A673 (cell line): ENCODE results near the gene MYRF. TPM values are rescaled to one million over a fixed set of nuclear protein-coding genes. Genes with fewer than 3 reads are reported as not detected.

ENCODE experiments used
- BruUV-seq: library from RNA; stranded (reverse); fragments of 400-500 nt; replicated peaks from 2 replicates; lab custom pipeline; 2021; lab: Mats Ljungman, UMichigan
- CTCF ChIA-PET: fragments of 300-600 bp; sonication (Branson Sonifier 250); formaldehyde crosslinking; loops from one replicate; lab custom pipeline; 2022; ENCODE audit warnings: antibody characterized with exemption; lab: Charles Lee
- POLR2A ChIA-PET: fragments of 300-600 bp; sonication (Branson Sonifier 250); formaldehyde crosslinking; loops from one replicate; lab custom pipeline; 2022; ENCODE audit warnings: antibody characterized with exemption; ENCODE audit not compliant: low non-redundant PET; lab: Charles Lee
- DNase-seq: peaks from one replicate; pipeline ENCODE4 v3.0.0-alpha.2; 2015; ENCODE audit warnings: low spot score
- H3K27ac ChIP-seq: fragments of 200-600 bp; sonication (generic); 2 replicates; pipeline ENCODE4 v1.5.1; 2016; ENCODE audit warnings: mixed run types, low read depth, mild to moderate bottlenecking, mixed read lengths, antibody characterized with exemption, low read length; ENCODE audit not compliant: poor library complexity, severe bottlenecking
- H3K27me3 ChIP-seq: fragments of 200-600 bp; sonication (generic); replicated peaks from 2 replicates; pipeline ENCODE4 v1.6.1; 2017; ENCODE audit warnings: mixed run types, low read depth, mild to moderate bottlenecking, mixed read lengths, antibody characterized with exemption, low read length; ENCODE audit not compliant: insufficient read depth, poor library complexity
- H3K36me3 ChIP-seq: fragments of 200-600 bp; sonication (generic); 2 replicates; pipeline ENCODE4 v1.6.1; 2016; ENCODE audit warnings: mixed run types, mild to moderate bottlenecking, mixed read lengths, antibody characterized with exemption, low read length; ENCODE audit not compliant: insufficient read depth, poor library complexity, severe bottlenecking
- H3K4me1 ChIP-seq: fragments of 200-600 bp; sonication (generic); 2 replicates; pipeline ENCODE4 v1.6.1; 2017; ENCODE audit warnings: mixed run types, mild to moderate bottlenecking, mixed read lengths, antibody characterized with exemption, low read length; ENCODE audit not compliant: insufficient read depth, poor library complexity, severe bottlenecking
- H3K4me3 ChIP-seq: fragments of 200-600 bp; sonication (generic); 2 replicates; pipeline ENCODE4 v1.5.1; 2016; ENCODE audit warnings: low read depth, mixed run types, mild to moderate bottlenecking, mixed read lengths, low read length; ENCODE audit not compliant: poor library complexity, severe bottlenecking
- H3K9me3 ChIP-seq: fragments of 200-600 bp; sonication (generic); 2 replicates; pipeline ENCODE4 v1.6.1; 2016; ENCODE audit warnings: mixed run types, low read depth, mild to moderate bottlenecking, mixed read lengths, antibody characterized with exemption, low read length; ENCODE audit not compliant: poor library complexity, severe bottlenecking
- EZH2 ChIP-seq: fragments of 200-600 bp; sonication (generic); IDR thresholded peaks from 2 replicates; pipeline ENCODE4 v1.6.1; 2017; ENCODE audit warnings: borderline replicate concordance, low read depth, mild to moderate bottlenecking, mixed read lengths, antibody characterized with exemption, low read length; ENCODE audit not compliant: poor library complexity, severe bottlenecking
- intact Hi-C: fragments of 100-400 bp; cut with micrococcal nuclease; formaldehyde crosslinking; loops from one replicate; pipeline ENCODE4 v1.10.0; 2022; ENCODE audit not compliant: unreplicated experiment
- total RNA-seq: library from RNA; stranded (reverse); gene quantifications from 2 replicates; pipeline ENCODE4 v1.2.3, GENCODE V29; 2021
- TF ChIP-seq, protein P1 (sequence below): fragments of 300-800, 200-600 bp; sonication (generic); conservative IDR thresholded peaks from 2 replicates; pipeline ENCODE4 v1.5.1; 2017; ENCODE audit warnings: low read depth, mild to moderate bottlenecking, antibody characterized with exemption, low read length, moderate library complexity, mixed read lengths

MYRF gene
- total RNA-seq, 1 experiment from 2014 or later = 11.2 TPM

DNA sequence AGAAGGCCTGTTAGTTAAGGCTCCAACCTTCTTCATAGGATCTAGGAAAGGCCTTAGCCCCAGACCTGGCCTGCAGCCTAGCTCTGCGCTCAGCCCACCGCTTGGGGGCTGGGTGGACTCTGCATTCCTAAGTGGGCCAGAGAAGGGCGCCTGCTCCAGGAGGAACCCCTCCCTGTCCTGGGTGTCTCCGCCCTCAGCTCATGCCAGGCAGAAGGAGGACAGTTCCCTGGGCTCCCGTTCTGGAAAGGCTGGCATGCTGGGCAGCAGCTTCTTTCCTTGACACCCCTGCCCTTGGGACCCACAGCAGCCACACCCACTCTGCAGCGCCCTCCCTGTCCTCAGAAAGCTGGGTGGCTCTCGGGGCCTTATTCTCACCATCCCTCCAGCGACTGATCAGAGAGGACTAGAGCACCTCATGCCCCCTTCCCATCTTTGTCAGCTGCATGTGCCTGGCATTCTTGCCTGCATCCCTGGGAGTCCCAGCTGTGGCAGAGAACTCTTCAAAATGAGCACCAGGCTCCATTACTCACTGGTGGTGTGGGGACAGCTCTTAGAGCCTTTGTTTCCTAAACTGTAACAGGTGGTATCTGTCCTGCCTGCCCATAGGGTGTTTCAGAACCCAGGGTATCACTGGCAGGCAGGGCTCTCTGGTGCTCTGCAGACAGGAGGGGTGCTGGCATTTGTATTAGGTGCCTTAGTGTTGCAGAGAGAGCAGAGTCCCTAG, 20.3 kb upstream of the MYRF start:
- Histone ChIP-seq H3K9me3 (no peaks in the 10 kb centered on the region), H3K27me3 (no peaks in the 10 kb centered on the region), H3K4me3 (no peak overlapping the region), H3K4me1 (no peaks in the 10 kb centered on the region), H3K36me3 (peaks cover 22% of the 10 kb centered on the region), H3K27ac (no peak overlapping the region)
- no TSS peak for BruUV-seq
- DNase-seq = no peak
- intact Hi-C loops = loop anchor here (10.0 kb wide), 2 partner anchors 257 to 287 kb away; no protein-coding TSS in a partner anchor
- ChIA-PET POLR2A (no interaction called here), CTCF (interaction anchor here (1.4 kb wide), 1 partner anchor 37 kb away, joined by 5 read pairs; no protein-coding TSS in a partner anchor)
- no peak for TF ChIP-seq EZH2
- TF ChIP-seq, protein P1, sequence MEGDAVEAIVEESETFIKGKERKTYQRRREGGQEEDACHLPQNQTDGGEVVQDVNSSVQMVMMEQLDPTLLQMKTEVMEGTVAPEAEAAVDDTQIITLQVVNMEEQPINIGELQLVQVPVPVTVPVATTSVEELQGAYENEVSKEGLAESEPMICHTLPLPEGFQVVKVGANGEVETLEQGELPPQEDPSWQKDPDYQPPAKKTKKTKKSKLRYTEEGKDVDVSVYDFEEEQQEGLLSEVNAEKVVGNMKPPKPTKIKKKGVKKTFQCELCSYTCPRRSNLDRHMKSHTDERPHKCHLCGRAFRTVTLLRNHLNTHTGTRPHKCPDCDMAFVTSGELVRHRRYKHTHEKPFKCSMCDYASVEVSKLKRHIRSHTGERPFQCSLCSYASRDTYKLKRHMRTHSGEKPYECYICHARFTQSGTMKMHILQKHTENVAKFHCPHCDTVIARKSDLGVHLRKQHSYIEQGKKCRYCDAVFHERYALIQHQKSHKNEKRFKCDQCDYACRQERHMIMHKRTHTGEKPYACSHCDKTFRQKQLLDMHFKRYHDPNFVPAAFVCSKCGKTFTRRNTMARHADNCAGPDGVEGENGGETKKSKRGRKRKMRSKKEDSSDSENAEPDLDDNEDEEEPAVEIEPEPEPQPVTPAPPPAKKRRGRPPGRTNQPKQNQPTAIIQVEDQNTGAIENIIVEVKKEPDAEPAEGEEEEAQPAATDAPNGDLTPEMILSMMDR = no peak

DNA sequence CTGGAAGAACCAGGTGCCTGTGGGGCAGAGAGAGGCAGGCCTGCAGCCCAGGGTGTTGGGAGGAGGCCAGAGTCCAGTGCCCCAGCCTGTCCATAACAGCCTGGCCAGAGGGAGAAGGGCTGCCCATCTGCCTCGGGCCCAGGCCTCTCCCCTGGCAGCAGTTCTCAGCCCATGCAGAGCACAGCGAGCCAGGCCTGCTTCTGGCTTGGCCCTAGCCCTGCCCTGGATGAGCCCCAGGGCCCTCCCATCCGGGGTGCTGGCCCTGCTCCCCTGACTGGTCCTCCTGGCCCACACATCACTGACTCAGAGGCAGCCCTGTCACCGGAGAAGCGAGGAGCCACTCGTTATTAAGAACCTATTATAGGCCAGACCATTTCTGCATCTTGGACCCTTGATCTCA, 19.7 kb upstream of the MYRF start:
- no peaks in the 10 kb centered on the region for H3K27me3 ChIP-seq
- CTCF ChIA-PET = interaction anchor here (0.7 to 1.7 kb wide), 12 partner anchors 11 to 375 kb away, joined by 3 to 16 read pairs (median 4); no protein-coding TSS in a partner anchor
- TF ChIP-seq EZH2 = no peak
- TF ChIP-seq, protein P1 = no peak
- no peak overlapping the region for H3K4me3 ChIP-seq
- DNase-seq = no peak
- intact Hi-C loops = loop anchor here (1.0 to 10.0 kb wide), 3 partner anchors 52 to 288 kb away; partner anchors contain the start of gene DAGLA
- no peaks in the 10 kb centered on the region for H3K9me3 ChIP-seq
- peaks cover 22% of the 10 kb centered on the region for H3K36me3 ChIP-seq
- no peaks in the 10 kb centered on the region for H3K4me1 ChIP-seq
- BruUV-seq = no TSS peak
- no peak overlapping the region for H3K27ac ChIP-seq
- POLR2A ChIA-PET = no interaction called here

DNA sequence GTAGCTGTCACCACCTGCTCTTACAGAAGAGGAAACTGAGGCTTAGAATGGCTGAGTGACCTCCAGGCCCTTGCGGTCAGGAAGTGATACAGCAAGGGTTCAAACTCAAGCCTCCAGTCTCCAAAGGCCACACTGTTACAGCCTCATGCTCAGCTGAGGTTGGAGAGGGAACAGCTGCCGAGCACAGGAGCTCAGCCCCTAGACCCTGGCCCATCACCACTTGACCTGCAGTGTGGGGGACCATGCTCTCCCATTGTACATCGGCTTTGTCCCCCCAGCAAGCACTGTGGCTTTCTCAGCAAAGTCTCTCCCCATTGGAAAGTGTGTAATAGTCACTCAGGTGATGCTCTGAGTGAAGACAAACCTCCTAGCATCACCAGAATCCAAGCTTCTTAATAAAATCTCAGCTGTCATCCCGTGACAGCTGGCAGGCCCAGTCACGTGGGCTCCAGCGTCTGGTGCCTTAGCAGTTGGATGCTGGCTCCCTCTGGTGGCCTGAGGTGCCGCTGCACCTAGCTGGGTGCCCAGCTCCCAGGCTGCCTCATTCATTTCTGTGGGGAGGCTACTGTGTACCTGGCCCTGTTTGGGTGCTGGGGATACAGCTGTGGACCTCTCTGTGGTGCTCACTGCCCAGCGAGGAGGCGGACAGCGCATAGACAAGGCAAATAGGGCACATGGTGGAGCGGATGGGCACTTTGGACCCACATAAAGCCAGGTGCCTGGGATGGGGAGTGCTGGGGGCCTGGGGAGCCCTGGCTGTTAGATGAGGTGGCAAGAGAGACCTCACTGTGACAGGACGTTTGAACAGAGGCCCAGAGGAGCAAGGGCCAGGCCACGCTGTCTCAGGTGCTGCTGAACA, 19.1 kb upstream of the MYRF start:
- intact Hi-C loops = loop anchor here (1.0 to 10.0 kb wide), 3 partner anchors 53 to 289 kb away; partner anchors contain the start of gene DAGLA
- no peaks in the 10 kb centered on the region for H3K4me1 ChIP-seq
- POLR2A ChIA-PET = no interaction called here
- no peaks in the 10 kb centered on the region for H3K27me3 ChIP-seq
- TF ChIP-seq, protein P1 = peak; percentile 100
- TF ChIP-seq EZH2 = no peak
- no peak overlapping the region for H3K4me3 ChIP-seq
- DNase-seq = peak; percentile 93
- CTCF ChIA-PET = interaction anchor here (0.6 to 1.7 kb wide), 20 partner anchors 10 to 375 kb away, joined by 3 to 16 read pairs (median 4); no protein-coding TSS in a partner anchor
- no TSS peak for BruUV-seq
- peaks cover 19% of the 10 kb centered on the region for H3K36me3 ChIP-seq
- no peaks in the 10 kb centered on the region for H3K9me3 ChIP-seq
- no peak overlapping the region for H3K27ac ChIP-seq
